ENCODE measurements around the gene NCAM1. TPM values are rescaled to one million over a fixed set of nuclear protein-coding genes. Genes with fewer than 3 reads are reported as not detected.

The NCAM1 gene
- total and polyA plus RNA-seq, 2 donors (not counting 3 experiments of a cell fraction or from before 2014, with no cell fraction given), result 0.03 TPM; not detected in 1

- Histone ChIP-seq H3K9me3 (replicated peaks; ENCODE audit: control insufficient read depth, insufficient read depth, low read length) (peaks cover 2% of the 10 kb centered on the region), H3K27me3 (ENCODE audit: control insufficient read depth in 2 of 2, insufficient read depth in 2 of 2, low read length in 2 of 2) (no peaks in the 10 kb centered on the region), H3K9me1 (replicated peaks; ENCODE audit: control insufficient read depth, extremely low read depth, insufficient read depth, low read length) (no peaks in the 10 kb centered on the region), H3K36me3 (ENCODE audit: control insufficient read depth in 2 of 2, extremely low read depth in 1 of 2, insufficient read depth in 2 of 2, low read length in 2 of 2) (no peaks in the 10 kb centered on the region), H3K4me1 (ENCODE audit: control insufficient read depth, extremely low read depth, insufficient read depth, low read length) (no peaks in the 10 kb centered on the region), H4K20me1 (replicated peaks; ENCODE audit: control insufficient read depth, extremely low read depth, insufficient read depth, low read length) (no peaks in the 10 kb centered on the region), H3K27ac (ENCODE audit: insufficient read depth, low read depth, low read length) (no peak overlapping the region), H3K4me2 (ENCODE audit: insufficient read depth, low read length) (no peak overlapping the region), H3K79me2 (ENCODE audit: control insufficient read depth, insufficient read depth, low read length) (no peaks in the 10 kb centered on the region), H3K9ac (replicated peaks; ENCODE audit: extremely low read depth, insufficient read depth, low read length) (no peak overlapping the region), H2AFZ (ENCODE audit: low read depth, low read length) (no peak overlapping the region), H3K4me3 (replicated peaks in 1 of 3; ENCODE audit: insufficient read depth in 1 of 3, low read depth in 1 of 3, low read length in 3 of 3) (no peak overlapping the region)
- intact Hi-C loops (cut with micrococcal nuclease), result no loop called here
- no peak for TF ChIP-seq MYC (IDR thresholded peaks at IDR 0.05; ENCODE audit: low read depth, low read length)
- no peak for TF ChIP-seq JUN (IDR thresholded peaks at IDR 0.05; ENCODE audit: borderline replicate concordance, insufficient read depth, insufficient read length, low read depth)
- no peak for TF ChIP-seq MAX (IDR thresholded peaks at IDR 0.05; ENCODE audit: insufficient read depth, insufficient read length)
- no peak for TF ChIP-seq POLR2A (IDR thresholded peaks at IDR 0.05; ENCODE audit: low read depth, low read length)
- TF ChIP-seq FOS (IDR thresholded peaks at IDR 0.05; ENCODE audit: borderline replicate concordance, insufficient read depth, low read length), result no peak
- TF ChIP-seq, protein P1, sequence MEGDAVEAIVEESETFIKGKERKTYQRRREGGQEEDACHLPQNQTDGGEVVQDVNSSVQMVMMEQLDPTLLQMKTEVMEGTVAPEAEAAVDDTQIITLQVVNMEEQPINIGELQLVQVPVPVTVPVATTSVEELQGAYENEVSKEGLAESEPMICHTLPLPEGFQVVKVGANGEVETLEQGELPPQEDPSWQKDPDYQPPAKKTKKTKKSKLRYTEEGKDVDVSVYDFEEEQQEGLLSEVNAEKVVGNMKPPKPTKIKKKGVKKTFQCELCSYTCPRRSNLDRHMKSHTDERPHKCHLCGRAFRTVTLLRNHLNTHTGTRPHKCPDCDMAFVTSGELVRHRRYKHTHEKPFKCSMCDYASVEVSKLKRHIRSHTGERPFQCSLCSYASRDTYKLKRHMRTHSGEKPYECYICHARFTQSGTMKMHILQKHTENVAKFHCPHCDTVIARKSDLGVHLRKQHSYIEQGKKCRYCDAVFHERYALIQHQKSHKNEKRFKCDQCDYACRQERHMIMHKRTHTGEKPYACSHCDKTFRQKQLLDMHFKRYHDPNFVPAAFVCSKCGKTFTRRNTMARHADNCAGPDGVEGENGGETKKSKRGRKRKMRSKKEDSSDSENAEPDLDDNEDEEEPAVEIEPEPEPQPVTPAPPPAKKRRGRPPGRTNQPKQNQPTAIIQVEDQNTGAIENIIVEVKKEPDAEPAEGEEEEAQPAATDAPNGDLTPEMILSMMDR (IDR thresholded peaks at IDR 0.05; ENCODE audit: extremely low read depth in 1 of 2, insufficient read depth in 1 of 2, low read depth in 1 of 2, low read length in 2 of 2), result no peak
- no peak for TF ChIP-seq POLR2AphosphoS5 (IDR thresholded peaks at IDR 0.05; ENCODE audit: insufficient read depth, low read depth, low read length)
- no peak for TF ChIP-seq EZH2 (IDR thresholded peaks at IDR 0.05; ENCODE audit: borderline replicate concordance, low read depth, low read length, severe bottlenecking)
- TF ChIP-seq GATA2 (IDR thresholded peaks at IDR 0.05; ENCODE audit: insufficient read depth, insufficient read length, low read depth, low read length), result no peak
- FAIRE-seq, result no peak
- ChIA-PET POLR2A (no interaction called here), CTCF (no interaction called here)
- dilution Hi-C loops (cut with MboI; ENCODE audit: extremely low pct_ligation_motif_present, low sequenced_read_pairs), result no loop called here
- BruUV-seq (replicated peaks), result no TSS peak
- DNase-seq (ENCODE audit: low read depth, low spot score), result no peak
These were observed 55.7 kb downstream of the NCAM1 start for GRCh38 chr11:113016905-113017304.

Measured in endothelial cell of umbilical vein (primary cell).